T-helper 2 cell treated with Interferon-gamma antibody and Interleukin-4, amounts not matched to agents 100 ng/mL and 5 ng/mL, for 36 hours (primary cell): Measurements from ENCODE around the gene GBF1. TPM values are rescaled to one million over a fixed set of nuclear protein-coding genes. Genes with fewer than 3 reads are reported as not detected.

Source experiments
- intact Hi-C: fragments of 100-400 bp; cut with micrococcal nuclease; formaldehyde crosslinking; loops from one replicate; pipeline ENCODE4 v1.15.1; 2023
- total RNA-seq: library from RNA; stranded (reverse); gene quantifications from 2 replicates; pipeline ENCODE4 v1.2.3, GENCODE V29; 2022

GBF1 gene
- total RNA-seq, 1 donor from 2014 or later = 51.5 TPM

- intact Hi-C loops = no loop called here
These were observed 19.0 kb downstream of the GBF1 start for GRCh38 chr10:102264371-102264770.

DNA sequence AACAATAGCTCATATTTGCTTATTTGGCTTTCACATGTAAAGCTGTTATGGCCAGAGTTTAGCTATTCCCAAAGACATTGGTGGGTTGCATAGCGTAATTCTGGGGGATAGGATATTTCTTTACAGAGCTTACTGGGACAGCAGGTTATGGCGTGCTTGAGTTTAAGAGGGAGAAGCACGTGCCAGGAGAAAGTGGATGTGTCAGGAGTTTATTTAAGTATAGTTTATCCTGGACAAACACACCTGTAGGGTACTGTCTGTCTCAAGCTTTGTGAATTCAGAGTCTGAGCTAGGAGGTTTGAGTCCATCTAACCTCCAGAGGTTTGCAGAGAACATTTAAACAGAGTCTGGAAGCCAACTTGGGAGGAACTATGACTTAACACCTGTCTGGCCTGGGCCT, 21.3 kb downstream of the GBF1 start:
- intact Hi-C loops = no loop called here

DNA sequence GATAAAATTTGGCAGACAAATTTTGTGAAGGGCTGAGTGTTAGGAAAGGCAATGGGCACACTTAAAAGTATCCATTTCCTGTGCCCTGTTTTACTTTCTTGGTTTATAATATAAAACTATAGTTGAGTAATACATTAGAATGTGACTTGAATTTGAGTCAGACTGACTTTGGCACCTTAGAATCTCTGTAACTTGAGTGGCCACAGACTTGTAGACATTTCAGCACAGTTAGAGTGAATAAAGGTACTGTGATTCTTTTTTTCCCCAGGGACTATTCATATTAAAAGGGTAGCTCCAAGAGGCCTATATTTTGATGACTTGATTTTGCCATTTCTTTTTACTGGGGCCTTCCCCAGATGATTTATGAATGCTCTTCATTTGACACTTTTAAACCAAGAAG, 22.4 kb downstream of the GBF1 start:
- intact Hi-C loops = no loop called here

- intact Hi-C loops = no loop called here
These were observed 23.1 kb downstream of the GBF1 start for GRCh38 chr10:102268375-102268888.

- intact Hi-C loops = no loop called here
These were observed 23.7 kb downstream of the GBF1 start for GRCh38 chr10:102269017-102269416.

GRCh38 chr10:102274062-102274461, 28.7 kb downstream of the GBF1 start:
- intact Hi-C loops = no loop called here

GRCh38 chr10:102275343-102275742, 30.0 kb downstream of the GBF1 start:
- intact Hi-C loops = no loop called here

DNA sequence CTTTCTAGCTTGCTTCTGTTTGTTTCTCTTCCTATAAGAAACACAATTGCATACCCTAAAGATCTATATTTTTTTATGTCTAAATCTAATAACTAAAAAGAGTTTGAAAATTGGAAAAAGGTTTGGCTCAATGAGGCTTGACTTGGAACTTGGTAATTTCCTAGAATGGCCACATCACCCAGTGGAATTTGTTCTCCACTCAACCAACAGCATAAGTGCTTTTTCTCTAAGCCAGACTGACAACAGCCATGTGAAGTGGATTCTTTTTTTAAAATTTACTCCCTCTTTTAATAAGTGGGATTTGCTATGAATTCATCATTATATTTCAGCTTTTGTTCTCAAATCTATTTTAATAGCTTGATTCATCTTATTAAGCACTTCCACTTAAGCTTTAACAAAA, 33.8 kb downstream of the GBF1 start:
- intact Hi-C loops = no loop called here

GRCh38 chr10:102280397-102281101, 35.2 kb downstream of the GBF1 start:
- intact Hi-C loops = no loop called here

DNA sequence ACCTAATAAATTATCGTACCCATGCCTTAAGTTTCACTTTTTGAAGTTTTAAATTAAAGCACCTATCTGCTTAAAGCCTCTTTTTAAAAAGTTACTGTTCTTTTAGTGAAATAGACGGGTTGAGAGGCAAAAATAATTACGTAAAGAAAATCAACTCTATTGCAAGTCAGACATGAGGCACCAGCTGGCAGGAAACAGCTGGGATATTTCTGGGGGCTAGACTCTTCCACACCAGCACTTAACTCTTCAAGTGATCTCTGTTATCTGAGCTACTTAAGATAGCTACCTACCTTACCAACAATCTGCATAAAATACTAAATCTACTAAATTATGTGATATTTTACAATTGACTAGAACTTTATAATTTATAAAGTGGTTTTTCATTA, 35.8 kb downstream of the GBF1 start:
- intact Hi-C loops = no loop called here

GRCh38 chr10:102283488-102283887, 38.2 kb downstream of the GBF1 start:
- intact Hi-C loops = no loop called here

DNA sequence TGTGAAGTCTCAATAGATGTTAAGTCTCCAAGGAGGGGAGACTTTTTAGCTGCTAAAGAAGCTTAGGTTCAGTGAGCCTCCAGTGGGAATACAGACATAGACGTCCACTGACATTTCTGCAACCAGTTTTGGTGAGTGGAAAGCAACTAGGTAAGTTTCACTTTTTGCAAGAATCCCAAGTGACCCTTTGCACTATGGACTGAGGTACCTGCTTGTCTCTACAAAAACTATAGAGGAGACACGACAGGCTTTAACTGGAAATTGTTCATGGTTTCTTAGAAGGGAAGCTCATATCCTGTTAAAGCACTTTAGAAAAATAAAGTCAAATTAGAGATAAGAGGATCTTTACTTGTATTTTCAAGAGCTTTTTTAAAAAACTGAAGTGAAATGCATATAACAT, 38.6 kb downstream of the GBF1 start:
- intact Hi-C loops = no loop called here

DNA sequence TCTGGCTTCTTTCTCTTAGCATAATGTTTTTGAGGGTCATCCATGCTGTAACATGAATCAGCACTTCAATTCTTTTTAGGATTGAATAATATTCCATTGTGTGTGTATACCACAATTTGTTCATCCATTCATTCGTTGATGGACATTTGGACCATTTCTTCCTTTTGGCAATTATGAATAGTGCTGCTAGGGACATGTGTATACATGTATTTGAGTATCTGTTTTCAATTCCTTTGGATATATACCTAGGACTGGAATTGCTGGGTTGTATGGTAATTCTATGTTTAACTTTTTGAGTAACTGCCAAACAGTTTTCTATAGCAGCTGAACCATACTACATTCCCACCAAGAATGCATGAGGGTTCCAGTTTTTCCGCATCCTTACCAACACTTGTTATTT, 39.2 kb downstream of the GBF1 start:
- intact Hi-C loops = no loop called here

DNA sequence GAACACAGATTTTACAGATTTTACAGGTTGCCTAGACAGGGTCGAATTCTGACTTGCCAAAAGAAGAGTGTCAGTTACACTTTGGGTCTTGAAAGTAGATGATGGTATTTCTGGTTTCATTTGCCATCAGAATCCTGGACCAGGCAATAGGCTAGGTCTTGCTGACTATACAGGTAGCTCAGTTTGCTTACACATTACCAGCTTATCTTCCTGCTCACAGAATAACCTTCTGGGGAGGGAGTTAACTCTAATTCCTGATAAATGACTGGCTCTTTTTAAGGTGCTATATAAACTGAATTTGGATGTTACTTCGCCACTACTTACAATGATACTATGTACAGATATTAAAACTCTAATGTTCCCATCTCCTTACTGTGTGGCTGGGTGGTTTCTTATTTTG, 39.8 kb downstream of the GBF1 start:
- intact Hi-C loops = no loop called here

- intact Hi-C loops = no loop called here
These were observed 40.9 kb downstream of the GBF1 start for GRCh38 chr10:102286216-102286615.

GRCh38 chr10:102287538-102287937, 42.2 kb downstream of the GBF1 start:
- intact Hi-C loops = no loop called here

- intact Hi-C loops = no loop called here
These were observed 42.7 kb downstream of the GBF1 start for GRCh38 chr10:102287991-102288390.

- intact Hi-C loops = no loop called here
These were observed 44.0 kb downstream of the GBF1 start for GRCh38 chr10:102289356-102289755.

DNA sequence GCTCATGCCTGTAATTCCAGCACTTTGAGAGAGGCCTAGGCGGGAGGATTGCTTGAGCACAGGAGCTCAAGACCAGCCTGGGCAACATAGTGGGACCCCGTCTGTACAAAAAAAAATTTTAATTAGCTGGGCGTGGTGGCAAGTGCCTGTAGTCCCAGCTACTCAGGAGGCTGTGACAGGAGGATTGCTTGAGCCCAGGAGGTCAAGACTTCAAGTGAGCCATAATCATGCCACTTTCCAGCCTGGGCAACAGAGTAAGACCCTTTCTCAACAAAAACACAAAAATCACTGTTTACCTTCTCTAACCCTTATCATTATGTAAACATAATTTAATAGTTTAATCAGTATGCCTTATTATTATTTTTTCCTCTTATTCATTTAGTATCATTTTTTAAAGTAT, 44.5 kb downstream of the GBF1 start:
- intact Hi-C loops = no loop called here

DNA sequence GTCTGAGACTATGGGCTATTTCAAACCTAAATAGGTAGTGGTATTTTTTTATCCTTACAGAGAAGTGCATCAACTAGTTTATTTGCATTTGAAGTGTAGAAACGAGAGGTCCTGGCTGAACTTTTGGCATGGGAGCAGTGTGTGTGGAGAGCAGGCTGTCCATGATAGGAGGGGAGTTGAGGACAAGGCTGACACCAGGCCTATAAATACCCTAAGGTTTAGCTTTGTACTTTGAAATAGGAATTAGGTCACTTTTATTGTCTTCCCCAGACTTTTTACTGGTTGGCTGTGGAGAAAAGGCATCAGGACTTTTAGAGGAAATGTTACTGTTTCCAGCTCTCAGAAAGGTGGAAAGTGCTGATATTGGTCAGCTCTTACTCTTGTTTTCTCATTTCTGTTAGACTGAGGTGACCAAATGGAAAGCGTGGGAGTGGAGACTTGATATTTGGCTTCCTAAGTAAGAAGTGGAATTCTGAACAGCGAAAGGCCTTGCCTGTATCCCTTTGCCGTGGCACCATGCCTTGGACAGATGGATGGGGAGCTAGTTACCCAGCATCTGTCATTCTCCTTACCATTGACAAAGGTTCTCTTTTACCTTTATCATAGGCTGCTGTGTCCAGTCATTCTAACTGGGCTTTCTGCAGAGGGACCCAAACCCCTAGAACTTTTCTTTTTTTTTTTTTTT, 46.0 kb downstream of the GBF1 start:
- intact Hi-C loops = no loop called here

- intact Hi-C loops = no loop called here
These were observed 51.8 kb downstream of the GBF1 start for GRCh38 chr10:102297101-102297500.

GRCh38 chr10:102298899-102299298, 53.6 kb downstream of the GBF1 start:
- intact Hi-C loops = no loop called here

DNA sequence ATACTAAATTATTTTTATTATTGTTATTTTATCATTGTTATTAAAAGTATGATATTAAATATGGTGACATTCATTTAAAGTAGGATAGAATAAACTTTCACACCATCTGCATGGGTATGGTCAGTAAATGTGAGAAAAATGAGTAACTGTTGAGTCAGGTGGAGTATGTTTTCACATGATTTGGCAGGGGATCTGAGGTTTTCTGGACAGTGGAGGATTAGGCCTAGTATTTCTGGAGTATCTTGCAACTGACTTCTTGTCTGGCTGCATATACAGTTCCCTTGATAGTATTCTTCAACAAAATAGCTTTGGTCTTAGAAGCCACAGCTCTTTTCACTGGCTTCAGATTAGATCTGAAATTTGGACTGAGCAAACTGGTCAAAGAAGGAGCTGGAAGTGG, 54.5 kb downstream of the GBF1 start:
- intact Hi-C loops = no loop called here
